Effector memory CD4-positive, alpha-beta T cell (primary cell): ENCODE data around the gene VWA7.
A peak's percentile ranks its signal among the peaks of the same experiment; 100 is the strongest.

Experiments
- DNase-seq, 3 donors: peaks; one replicate each; pipeline ENCODE4 v3.0.0-alpha.2; 2020
- H3K27ac ChIP-seq: 2 replicates; pipeline ENCODE4 v1.7.0; 2013; ENCODE audit warnings: mild to moderate bottlenecking, low read length, moderate library complexity; ENCODE audit not compliant: insufficient read depth, poor library complexity, severe bottlenecking
- H3K27me3 ChIP-seq: replicated peaks from 2 replicates; pipeline ENCODE4 v1.7.0; 2013; ENCODE audit warnings: mild to moderate bottlenecking, low read length; ENCODE audit not compliant: insufficient read depth, control insufficient read depth, poor library complexity, severe bottlenecking
- H3K36me3 ChIP-seq: 2 replicates; pipeline ENCODE4 v1.7.0; 2013; ENCODE audit warnings: mild to moderate bottlenecking, low read length, moderate library complexity; ENCODE audit not compliant: control insufficient read depth, insufficient read depth
- H3K4me1 ChIP-seq: 2 replicates; pipeline ENCODE4 v1.7.0; 2013; ENCODE audit warnings: low read length, mild to moderate bottlenecking; ENCODE audit not compliant: control insufficient read depth, insufficient read depth, poor library complexity, severe bottlenecking
- H3K4me3 ChIP-seq: 2 replicates; pipeline ENCODE4 v1.7.0; 2013; ENCODE audit warnings: low read length, low read depth, mild to moderate bottlenecking; ENCODE audit not compliant: insufficient read depth, poor library complexity, severe bottlenecking
- H3K9me3 ChIP-seq: 2 replicates; pipeline ENCODE4 v1.7.0; 2013; ENCODE audit warnings: mild to moderate bottlenecking, low read length, moderate library complexity; ENCODE audit not compliant: control insufficient read depth

Gene VWA7

GRCh38 chr6:31778999-31779885 lies 2.1 kb upstream of the VWA7 start:
- H3K27me3 ChIP-seq, result no peaks in the 10 kb centered on the region
- H3K4me1 ChIP-seq, result peaks cover 21% of the 10 kb centered on the region
- H3K27ac ChIP-seq, result no peak overlapping the region
- no peak overlapping the region for H3K4me3 ChIP-seq
- no peak for DNase-seq
- H3K9me3 ChIP-seq, result no peaks in the 10 kb centered on the region
- H3K36me3 ChIP-seq, result peaks cover 47% of the 10 kb centered on the region

- DNase-seq, result no peak
- no peak overlapping the region for H3K27ac ChIP-seq
These were observed 1.1 kb upstream of the VWA7 start for GRCh38 chr6:31778193-31778592.

GRCh38 chr6:31777667-31778050 lies 531 bp upstream of the VWA7 start:
- Histone ChIP-seq H3K27ac (peak overlapping the region; percentile 15), H3K4me1 (peaks cover 30% of the 10 kb centered on the region), H3K27me3 (no peaks in the 10 kb centered on the region), H3K36me3 (peaks cover 39% of the 10 kb centered on the region), H3K9me3 (no peaks in the 10 kb centered on the region), H3K4me3 (no peak overlapping the region)
- no peak for DNase-seq

More at GRCh38 chr6:31778193-31778592, 1.1 kb upstream of the VWA7 start:
- H3K4me3 ChIP-seq, result no peak overlapping the region
- H3K4me1 ChIP-seq, result peaks cover 24% of the 10 kb centered on the region
- peaks cover 44% of the 10 kb centered on the region for H3K36me3 ChIP-seq
- H3K9me3 ChIP-seq, result no peaks in the 10 kb centered on the region
- H3K27me3 ChIP-seq, result no peaks in the 10 kb centered on the region

GRCh38 chr6:31776485-31776988 lies 591 bp downstream of the VWA7 start:
- Histone ChIP-seq H3K4me3 (peak overlapping the region; percentile 24), H3K27ac (peak overlapping the region; percentile 7)

GRCh38 chr6:31775633-31776484 lies 1.3 kb downstream of the VWA7 start:
- Histone ChIP-seq H3K9me3 (no peaks in the 10 kb centered on the region), H3K36me3 (peaks cover 22% of the 10 kb centered on the region), H3K4me3 (no peak overlapping the region), H3K27me3 (no peaks in the 10 kb centered on the region), H3K27ac (peak overlapping the region; percentile 7), H3K4me1 (peaks cover 37% of the 10 kb centered on the region)
- no peak for DNase-seq

More at GRCh38 chr6:31776485-31776988, 591 bp downstream of the VWA7 start:
- no peaks in the 10 kb centered on the region for H3K9me3 ChIP-seq
- H3K27me3 ChIP-seq, result no peaks in the 10 kb centered on the region
- peaks cover 37% of the 10 kb centered on the region for H3K4me1 ChIP-seq
- DNase-seq, result no peak
- peaks cover 29% of the 10 kb centered on the region for H3K36me3 ChIP-seq

GRCh38 chr6:31775184-31775583 lies 1.9 kb downstream of the VWA7 start:
- Histone ChIP-seq H3K27ac (no peak overlapping the region), H3K4me3 (no peak overlapping the region), H3K36me3 (peaks cover 16% of the 10 kb centered on the region), H3K27me3 (no peaks in the 10 kb centered on the region), H3K4me1 (peaks cover 37% of the 10 kb centered on the region), H3K9me3 (no peaks in the 10 kb centered on the region)
- no peak for DNase-seq

GRCh38 chr6:31771992-31772358 lies 5.2 kb downstream of the VWA7 start:
- H3K9me3 ChIP-seq, result no peaks in the 10 kb centered on the region
- no peak overlapping the region for H3K27ac ChIP-seq
- H3K4me3 ChIP-seq, result no peak overlapping the region
- no peaks in the 10 kb centered on the region for H3K36me3 ChIP-seq
- H3K27me3 ChIP-seq, result no peaks in the 10 kb centered on the region
- peaks cover 28% of the 10 kb centered on the region for H3K4me1 ChIP-seq
- no peak for DNase-seq

GRCh38 chr6:31770860-31771259 lies 6.3 kb downstream of the VWA7 start:
- H3K4me3 ChIP-seq, result no peak overlapping the region
- H3K36me3 ChIP-seq, result no peaks in the 10 kb centered on the region
- no peak overlapping the region for H3K27ac ChIP-seq
- H3K9me3 ChIP-seq, result no peaks in the 10 kb centered on the region
- DNase-seq, result no peak
- H3K27me3 ChIP-seq, result no peaks in the 10 kb centered on the region
- H3K4me1 ChIP-seq, result peaks cover 16% of the 10 kb centered on the region

GRCh38 chr6:31769684-31770371 lies 7.3 kb downstream of the VWA7 start:
- peaks cover 16% of the 10 kb centered on the region for H3K4me1 ChIP-seq
- H3K27me3 ChIP-seq, result no peaks in the 10 kb centered on the region
- no peak overlapping the region for H3K4me3 ChIP-seq
- H3K27ac ChIP-seq, result no peak overlapping the region
- peak; percentile 62 to 74 (median 69) for DNase-seq
- no peaks in the 10 kb centered on the region for H3K36me3 ChIP-seq
- no peaks in the 10 kb centered on the region for H3K9me3 ChIP-seq
